ENCODE measurements around the gene RASL10A.
A peak's percentile ranks its signal among the peaks of the same experiment; 100 is the strongest.

The RASL10A gene

GRCh38 chr22:29277927-29278326 is 37.6 kb downstream of the RASL10A start:
- Histone ChIP-seq H4K20me1 (ENCODE audit: insufficient read depth, low read length, poor library complexity, severe bottlenecking) (peaks cover 88% of the 10 kb centered on the region), H3K9me2 (replicated peaks; ENCODE audit: low read depth, low read length) (no peaks in the 10 kb centered on the region), H3K4me1 (ENCODE audit: insufficient read depth, low read length, poor library complexity, severe bottlenecking) (peaks cover 52% of the 10 kb centered on the region), H2AFZ (ENCODE audit: low read length) (no peak overlapping the region), H3K9ac (ENCODE audit: low read depth, low read length, poor library complexity, severe bottlenecking) (no peak overlapping the region), H3K4me3 (ENCODE audit: low read length, poor library complexity, severe bottlenecking) (no peak overlapping the region), H3K4me2 (ENCODE audit: low read depth, low read length, poor library complexity, severe bottlenecking) (peak overlapping the region; percentile 100), H3F3A (ENCODE audit: low read depth) (no peaks in the 10 kb centered on the region), H3K27me3 (ENCODE audit: insufficient read depth, low read length, poor library complexity, severe bottlenecking) (no peaks in the 10 kb centered on the region), H3K36me3 (ENCODE audit: insufficient read depth, low read length) (peaks cover 94% of the 10 kb centered on the region), H3K9me3 (ENCODE audit: insufficient read depth, low read depth, low read length) (no peaks in the 10 kb centered on the region), H3K79me2 (ENCODE audit: insufficient read depth, low read length) (peaks cover 95% of the 10 kb centered on the region)
- TF ChIP-seq CTCF (conservative IDR thresholded peaks at IDR 0.05; ENCODE audit: low read length) (no peak), EZH2phosphoT487 (IDR thresholded peaks at IDR 0.05; ENCODE audit: borderline replicate concordance) (no peak)

GRCh38 chr22:29275819-29276565 is 39.5 kb downstream of the RASL10A start:
- peak overlapping the region; percentile 100 for H3K4me2 ChIP-seq (ENCODE audit: low read depth, low read length, poor library complexity, severe bottlenecking)
- no peak overlapping the region for H2AFZ ChIP-seq (ENCODE audit: low read length)
- no peaks in the 10 kb centered on the region for H3F3A ChIP-seq (ENCODE audit: low read depth)
- H3K9ac ChIP-seq (ENCODE audit: low read depth, low read length, poor library complexity, severe bottlenecking): peak overlapping the region; percentile 10
- peaks cover 71% of the 10 kb centered on the region for H3K4me1 ChIP-seq (ENCODE audit: insufficient read depth, low read length, poor library complexity, severe bottlenecking)
- peaks cover 94% of the 10 kb centered on the region for H4K20me1 ChIP-seq (ENCODE audit: insufficient read depth, low read length, poor library complexity, severe bottlenecking)
- H3K27me3 ChIP-seq (ENCODE audit: insufficient read depth, low read length, poor library complexity, severe bottlenecking): no peaks in the 10 kb centered on the region
- TF ChIP-seq CTCF (conservative IDR thresholded peaks at IDR 0.05; ENCODE audit: low read length) (no peak), EZH2phosphoT487 (IDR thresholded peaks at IDR 0.05; ENCODE audit: borderline replicate concordance) (no peak)
- H3K36me3 ChIP-seq (ENCODE audit: insufficient read depth, low read length): peaks cover 91% of the 10 kb centered on the region
- peak overlapping the region; percentile 94 for H3K4me3 ChIP-seq (ENCODE audit: low read length, poor library complexity, severe bottlenecking)
- H3K79me2 ChIP-seq (ENCODE audit: insufficient read depth, low read length): peaks cover 99% of the 10 kb centered on the region
- no peaks in the 10 kb centered on the region for H3K9me3 ChIP-seq (ENCODE audit: insufficient read depth, low read depth, low read length)
- H3K9me2 ChIP-seq (replicated peaks; ENCODE audit: low read depth, low read length): no peaks in the 10 kb centered on the region

- TF ChIP-seq EZH2phosphoT487 (IDR thresholded peaks at IDR 0.05; ENCODE audit: borderline replicate concordance): no peak
- TF ChIP-seq CTCF (conservative IDR thresholded peaks at IDR 0.05; ENCODE audit: low read length): no peak
- Histone ChIP-seq H3K4me2 (ENCODE audit: low read depth, low read length, poor library complexity, severe bottlenecking) (peak overlapping the region; percentile 100), H3K27me3 (ENCODE audit: insufficient read depth, low read length, poor library complexity, severe bottlenecking) (no peaks in the 10 kb centered on the region), H3K36me3 (ENCODE audit: insufficient read depth, low read length) (peaks cover 86% of the 10 kb centered on the region), H3K9ac (ENCODE audit: low read depth, low read length, poor library complexity, severe bottlenecking) (no peak overlapping the region), H3K9me3 (ENCODE audit: insufficient read depth, low read depth, low read length) (no peaks in the 10 kb centered on the region), H3K9me2 (replicated peaks; ENCODE audit: low read depth, low read length) (no peaks in the 10 kb centered on the region), H3K4me3 (ENCODE audit: low read length, poor library complexity, severe bottlenecking) (peak overlapping the region; percentile 94), H3F3A (ENCODE audit: low read depth) (no peaks in the 10 kb centered on the region), H2AFZ (ENCODE audit: low read length) (no peak overlapping the region), H3K4me1 (ENCODE audit: insufficient read depth, low read length, poor library complexity, severe bottlenecking) (peaks cover 79% of the 10 kb centered on the region), H3K79me2 (ENCODE audit: insufficient read depth, low read length) (peaks cover 100% of the 10 kb centered on the region), H4K20me1 (ENCODE audit: insufficient read depth, low read length, poor library complexity, severe bottlenecking) (peaks cover 96% of the 10 kb centered on the region)
Observed at GRCh38 chr22:29275167-29275566, 40.3 kb downstream of the RASL10A start.
